Measurements from ENCODE around the gene RFX3.

The RFX3 gene

DNA sequence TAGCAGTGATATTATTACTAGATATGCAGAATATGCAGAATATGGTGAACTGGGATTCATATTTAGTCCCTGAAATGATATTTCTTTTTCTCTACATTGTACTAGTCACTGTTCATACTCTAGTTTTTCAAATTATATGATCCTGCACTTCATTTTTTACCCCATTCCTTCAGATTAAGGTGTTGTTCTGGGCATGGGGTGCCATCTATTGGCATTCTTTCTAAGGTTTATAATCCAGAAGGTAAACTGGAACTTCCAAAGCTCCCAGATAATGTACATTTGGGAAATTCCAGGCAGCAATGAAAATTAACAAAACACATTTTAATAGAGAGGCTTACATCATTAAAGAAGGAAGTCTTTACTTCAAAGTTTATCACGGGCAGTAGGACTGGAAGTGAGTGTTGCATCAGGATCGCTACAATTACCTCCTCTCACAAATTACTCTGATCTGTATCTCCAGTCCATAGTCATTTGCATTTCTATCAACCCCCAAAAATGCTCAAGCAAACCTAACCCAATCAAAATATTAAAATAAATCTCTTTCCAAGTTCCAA lies 12.5 kb downstream of the RFX3 start:
- DNase-seq = no peak

GRCh38 chr9:3511551-3511950 lies 14.2 kb downstream of the RFX3 start:
- DNase-seq = no peak

DNA sequence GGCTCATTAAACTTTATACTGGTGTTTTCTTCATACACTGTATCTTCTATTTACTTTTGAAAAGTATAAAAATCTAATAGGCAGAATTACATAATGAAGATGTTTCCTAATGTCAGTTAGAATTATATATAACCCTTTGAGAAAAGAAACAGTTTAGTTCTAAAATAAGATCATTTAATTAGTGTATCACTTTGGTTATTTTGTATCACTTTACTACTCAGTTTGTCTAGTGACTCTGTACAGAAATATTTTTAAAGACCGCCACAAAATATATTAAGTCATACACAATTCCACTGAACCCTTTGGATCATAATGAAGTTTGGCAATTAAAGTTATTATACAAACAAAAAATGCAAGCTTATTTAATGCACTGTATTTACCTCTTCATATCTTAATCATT lies 15.0 kb downstream of the RFX3 start:
- DNase-seq = no peak

DNA sequence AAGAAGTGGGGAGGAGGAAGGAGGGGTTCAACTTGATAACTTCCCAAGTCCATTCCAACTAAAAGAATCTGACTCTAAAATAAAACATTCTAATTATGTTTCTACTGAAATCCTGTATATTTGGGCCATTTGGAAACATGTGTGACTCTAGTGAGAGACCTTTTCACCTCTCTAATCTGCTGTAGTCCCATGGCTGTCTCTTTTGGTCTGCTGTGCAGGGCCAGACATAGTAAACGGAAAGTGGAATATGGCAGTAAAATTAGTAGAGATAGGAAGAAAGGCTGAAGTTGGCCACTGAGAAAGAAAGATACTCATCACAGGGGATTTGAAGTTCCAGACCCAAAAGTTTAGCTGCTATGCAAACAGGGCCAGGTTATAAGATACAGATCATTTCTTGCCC lies 15.9 kb downstream of the RFX3 start:
- no peak for DNase-seq

- DNase-seq = no peak
Measured at GRCh38 chr9:3508521-3509291, 17.1 kb downstream of the RFX3 start.

GRCh38 chr9:3508078-3508431 lies 17.7 kb downstream of the RFX3 start:
- no peak for DNase-seq

DNA sequence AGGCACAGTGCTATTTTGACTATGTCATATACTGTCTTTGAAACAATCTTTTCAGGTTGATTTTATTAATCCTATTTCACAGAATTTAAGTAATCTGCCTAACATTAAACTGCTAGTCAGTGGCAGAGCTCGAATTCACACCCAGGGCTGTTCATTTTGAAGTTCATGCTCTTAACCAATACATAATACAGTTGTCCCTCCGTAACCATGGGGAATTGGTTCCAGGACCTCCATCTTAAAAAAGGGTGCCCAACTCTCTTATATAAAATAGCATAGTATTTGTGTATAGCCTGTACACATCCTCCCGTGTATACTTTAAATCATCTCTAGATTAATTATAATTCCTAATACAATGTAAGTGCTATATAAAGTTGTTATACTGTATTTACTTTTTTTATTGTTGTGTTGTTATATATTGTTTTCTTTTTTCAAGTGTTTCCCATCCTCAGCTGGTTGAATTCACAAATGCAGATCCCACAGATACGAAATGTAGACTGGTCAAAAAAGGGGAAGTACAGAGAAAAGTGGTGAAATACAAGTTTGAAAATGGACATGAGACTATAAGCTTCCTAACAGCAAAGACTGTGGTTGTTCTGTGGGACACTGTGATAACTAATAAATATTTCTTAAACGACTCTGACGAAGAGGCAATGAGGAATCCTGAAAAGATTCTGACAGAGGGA lies 18.3 kb downstream of the RFX3 start:
- DNase-seq = no peak

GRCh38 chr9:3506164-3506563 lies 19.6 kb downstream of the RFX3 start:
- no peak for DNase-seq

- no peak for DNase-seq
Measured at GRCh38 chr9:3502560-3503398, 23.0 kb downstream of the RFX3 start.

- no peak for DNase-seq
Measured at GRCh38 chr9:3500044-3500443, 25.8 kb downstream of the RFX3 start.

GRCh38 chr9:3498691-3499090 lies 27.1 kb downstream of the RFX3 start:
- no peak for DNase-seq

- no peak for DNase-seq
Measured at GRCh38 chr9:3497857-3498256, 27.9 kb downstream of the RFX3 start.

DNA sequence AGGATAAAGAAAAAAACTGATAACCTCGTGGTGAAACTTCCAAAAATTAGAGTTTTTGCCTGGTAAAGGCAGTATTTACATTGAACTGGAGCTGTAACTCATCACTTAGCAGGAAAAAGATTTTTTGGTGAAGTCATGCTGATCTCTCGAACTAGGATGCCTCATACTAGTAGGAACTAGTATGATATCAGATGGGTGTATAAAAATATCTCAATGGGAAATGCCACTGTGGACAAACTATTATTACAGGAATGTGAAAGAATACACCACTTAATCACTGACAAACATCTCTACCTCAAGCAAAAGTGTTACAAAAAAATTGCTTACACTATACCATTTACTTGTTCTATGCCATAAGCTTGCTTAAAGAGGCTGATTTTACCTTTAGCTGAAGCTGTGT lies 28.4 kb downstream of the RFX3 start:
- no peak for DNase-seq

DNA sequence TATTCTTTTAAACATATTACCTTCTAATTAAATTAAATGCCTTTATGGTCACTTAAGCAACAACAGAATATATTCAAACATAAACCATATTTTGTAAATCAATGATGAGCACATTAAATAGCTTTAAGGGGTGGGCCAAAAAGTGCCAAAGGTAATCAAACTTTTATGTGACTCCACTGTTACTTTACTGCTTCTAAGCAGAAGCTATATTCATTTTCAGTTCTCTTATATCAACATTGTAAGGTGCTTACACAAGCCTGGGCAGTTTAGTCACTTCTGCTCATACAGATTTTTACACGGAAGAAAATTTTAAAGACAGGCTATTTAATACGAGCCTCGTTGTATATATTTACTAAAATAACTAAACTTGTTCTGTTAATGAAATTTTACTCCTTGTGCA lies 29.9 kb downstream of the RFX3 start:
- DNase-seq = no peak

DNA sequence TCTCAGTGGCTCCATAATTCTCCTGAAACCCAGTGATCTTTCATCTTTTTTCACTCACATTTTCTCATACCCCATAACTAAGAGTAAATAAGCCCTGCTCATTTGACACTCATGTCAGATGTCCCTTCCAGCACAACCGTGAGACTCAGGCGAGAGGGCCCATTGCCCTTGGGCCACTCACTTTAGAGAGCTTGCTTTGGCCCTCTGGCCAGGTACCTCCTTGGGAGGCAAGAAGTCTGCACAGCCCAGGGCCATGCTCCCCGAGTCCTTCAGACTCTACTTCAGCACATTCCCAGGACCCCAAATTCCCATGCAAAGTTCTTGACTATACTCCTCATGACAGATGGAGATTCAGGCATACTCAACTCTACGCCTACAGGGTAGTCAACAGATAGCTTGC lies 33.6 kb downstream of the RFX3 start:
- DNase-seq = no peak

DNA sequence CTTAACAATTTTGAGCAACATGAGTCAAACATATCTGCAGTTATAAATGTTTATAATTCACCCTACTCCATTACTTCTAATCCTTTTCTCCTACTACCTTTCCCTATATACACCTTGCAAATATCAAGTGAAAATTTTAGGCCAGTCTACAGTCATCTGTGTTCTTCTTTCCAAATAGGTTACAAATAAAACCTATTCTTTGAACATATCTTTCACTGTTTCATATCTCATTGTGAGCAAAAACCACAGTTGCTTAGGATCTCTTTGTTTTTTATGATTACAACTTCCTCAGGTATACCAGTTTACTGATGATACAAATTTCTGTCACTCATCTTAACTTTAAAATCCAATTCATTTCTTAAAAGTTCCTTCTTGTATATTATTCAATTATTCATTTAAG lies 34.4 kb downstream of the RFX3 start:
- DNase-seq = no peak

DNA sequence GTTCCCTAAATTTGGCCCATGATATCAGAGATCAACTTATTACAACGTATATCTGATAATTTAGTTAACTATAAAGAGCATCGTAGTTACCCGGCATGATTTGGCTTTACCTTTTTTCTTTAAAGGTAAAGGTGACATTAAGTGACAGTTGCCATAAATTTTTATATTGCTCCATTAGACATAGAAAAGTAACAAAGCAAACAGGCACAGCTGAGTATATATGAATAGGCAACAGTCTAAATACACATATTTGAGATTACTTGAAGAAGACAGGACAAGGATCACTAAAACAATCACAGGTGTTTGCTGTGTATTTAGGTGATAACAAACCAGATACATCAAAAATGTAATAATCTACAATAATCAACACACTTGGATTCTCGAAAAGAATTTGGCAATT lies 34.8 kb downstream of the RFX3 start:
- DNase-seq = no peak

- DNase-seq = no peak
Measured at GRCh38 chr9:3482578-3482977, 43.2 kb downstream of the RFX3 start.

GRCh38 chr9:3480353-3480655 lies 45.5 kb downstream of the RFX3 start:
- no peak for DNase-seq

- no peak for DNase-seq
Measured at GRCh38 chr9:3479514-3480352, 46.1 kb downstream of the RFX3 start.

GRCh38 chr9:3478549-3478953 lies 47.2 kb downstream of the RFX3 start:
- DNase-seq = no peak

DNA sequence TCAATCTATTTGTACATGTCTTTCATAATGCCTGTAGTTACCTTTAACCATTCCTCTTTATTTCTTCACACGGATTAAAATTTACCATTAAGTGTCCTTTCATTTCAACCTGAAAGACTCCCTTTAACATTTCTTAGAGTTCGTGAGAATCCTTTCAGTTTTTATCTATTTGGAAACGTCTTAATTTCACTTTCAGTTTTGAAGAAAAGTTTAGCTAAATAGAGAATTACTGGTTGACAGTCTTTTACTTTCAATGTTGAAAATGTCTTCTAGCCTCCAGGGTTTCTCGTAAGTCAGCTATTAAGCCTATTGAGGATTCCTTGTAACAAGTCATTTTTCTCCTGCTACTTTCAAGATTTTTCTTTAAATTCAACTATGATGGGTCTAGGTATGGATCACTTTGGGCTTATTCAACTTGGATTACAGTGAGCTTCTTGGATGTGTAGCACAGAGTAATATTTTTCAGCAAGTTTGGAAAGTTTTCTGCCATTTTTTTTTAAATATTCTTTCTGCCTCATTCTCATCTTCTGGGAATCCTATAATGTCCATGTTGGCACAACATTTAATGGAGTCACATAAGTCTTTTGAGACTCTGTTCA lies 48.5 kb downstream of the RFX3 start:
- no peak for DNase-seq
